Measurements from ENCODE around the gene WDR5. TPM values are rescaled to one million over a fixed set of nuclear protein-coding genes. Genes with fewer than 3 reads are reported as not detected.

The WDR5 gene
- total RNA-seq, 1 donor from 2014 or later = 16.1 TPM

DNA sequence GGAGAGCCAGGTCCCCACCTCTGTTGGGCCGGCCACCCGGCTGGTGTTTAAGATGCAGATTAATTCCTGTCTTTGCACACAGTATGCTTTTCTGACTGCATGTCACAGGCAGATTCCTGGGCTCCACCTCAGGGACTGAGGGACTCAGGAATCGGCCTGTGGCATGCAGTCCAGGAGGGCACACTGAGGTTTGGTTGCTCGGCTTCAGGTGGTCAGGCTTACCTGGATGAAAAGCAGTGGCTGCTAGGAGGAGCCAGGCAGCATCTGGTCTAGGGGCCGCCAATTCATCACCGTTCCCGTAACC, 1.1 kb downstream of the WDR5 start:
- TF ChIP-seq, protein P1, sequence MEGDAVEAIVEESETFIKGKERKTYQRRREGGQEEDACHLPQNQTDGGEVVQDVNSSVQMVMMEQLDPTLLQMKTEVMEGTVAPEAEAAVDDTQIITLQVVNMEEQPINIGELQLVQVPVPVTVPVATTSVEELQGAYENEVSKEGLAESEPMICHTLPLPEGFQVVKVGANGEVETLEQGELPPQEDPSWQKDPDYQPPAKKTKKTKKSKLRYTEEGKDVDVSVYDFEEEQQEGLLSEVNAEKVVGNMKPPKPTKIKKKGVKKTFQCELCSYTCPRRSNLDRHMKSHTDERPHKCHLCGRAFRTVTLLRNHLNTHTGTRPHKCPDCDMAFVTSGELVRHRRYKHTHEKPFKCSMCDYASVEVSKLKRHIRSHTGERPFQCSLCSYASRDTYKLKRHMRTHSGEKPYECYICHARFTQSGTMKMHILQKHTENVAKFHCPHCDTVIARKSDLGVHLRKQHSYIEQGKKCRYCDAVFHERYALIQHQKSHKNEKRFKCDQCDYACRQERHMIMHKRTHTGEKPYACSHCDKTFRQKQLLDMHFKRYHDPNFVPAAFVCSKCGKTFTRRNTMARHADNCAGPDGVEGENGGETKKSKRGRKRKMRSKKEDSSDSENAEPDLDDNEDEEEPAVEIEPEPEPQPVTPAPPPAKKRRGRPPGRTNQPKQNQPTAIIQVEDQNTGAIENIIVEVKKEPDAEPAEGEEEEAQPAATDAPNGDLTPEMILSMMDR (IDR thresholded peaks at IDR 0.05; ENCODE audit: insufficient read depth, low read length, severe bottlenecking) = no peak
- FAIRE-seq (no peak), DNase-seq (ENCODE audit: low read depth) (no peak)

GRCh38 chr9:134138292-134138691, 2.4 kb downstream of the WDR5 start:
- no peak overlapping the region for H3K4me3 ChIP-seq (ENCODE audit: low read depth, low read length)

More for the DNA sequence above, 1.1 kb downstream of the WDR5 start:
- Histone ChIP-seq H3K36me3 (ENCODE audit: control insufficient read depth, insufficient read depth, low read length) (peaks cover 9% of the 10 kb centered on the region), H3K27me3 (ENCODE audit: control insufficient read depth, insufficient read depth, low read length) (no peaks in the 10 kb centered on the region), H3K4me3 (ENCODE audit: low read depth, low read length) (peak overlapping the region; percentile 92)

GRCh38 chr9:134139081-134139480, 3.2 kb downstream of the WDR5 start:
- Histone ChIP-seq H3K36me3 (ENCODE audit: control insufficient read depth, insufficient read depth, low read length) (peaks cover 17% of the 10 kb centered on the region), H3K4me3 (ENCODE audit: low read depth, low read length) (no peak overlapping the region), H3K27me3 (ENCODE audit: control insufficient read depth, insufficient read depth, low read length) (no peaks in the 10 kb centered on the region)
- DNase-seq (ENCODE audit: low read depth) = no peak
- no peak for FAIRE-seq
- TF ChIP-seq, protein P1 (IDR thresholded peaks at IDR 0.05; ENCODE audit: insufficient read depth, low read length, severe bottlenecking) = no peak

More at GRCh38 chr9:134138292-134138691, 2.4 kb downstream of the WDR5 start:
- Histone ChIP-seq H3K36me3 (ENCODE audit: control insufficient read depth, insufficient read depth, low read length) (peaks cover 17% of the 10 kb centered on the region), H3K27me3 (ENCODE audit: control insufficient read depth, insufficient read depth, low read length) (no peaks in the 10 kb centered on the region)
- TF ChIP-seq, protein P1 (IDR thresholded peaks at IDR 0.05; ENCODE audit: insufficient read depth, low read length, severe bottlenecking) = no peak
- DNase-seq (ENCODE audit: low read depth) (no peak), FAIRE-seq (no peak)

- FAIRE-seq (no peak), DNase-seq (ENCODE audit: low read depth) (no peak)
- Histone ChIP-seq H3K4me3 (ENCODE audit: low read depth, low read length) (no peak overlapping the region), H3K36me3 (ENCODE audit: control insufficient read depth, insufficient read depth, low read length) (peaks cover 23% of the 10 kb centered on the region), H3K27me3 (ENCODE audit: control insufficient read depth, insufficient read depth, low read length) (no peaks in the 10 kb centered on the region)
- TF ChIP-seq, protein P1 (IDR thresholded peaks at IDR 0.05; ENCODE audit: insufficient read depth, low read length, severe bottlenecking) = no peak
These were observed 6.0 kb downstream of the WDR5 start for GRCh38 chr9:134141906-134142305.

DNA sequence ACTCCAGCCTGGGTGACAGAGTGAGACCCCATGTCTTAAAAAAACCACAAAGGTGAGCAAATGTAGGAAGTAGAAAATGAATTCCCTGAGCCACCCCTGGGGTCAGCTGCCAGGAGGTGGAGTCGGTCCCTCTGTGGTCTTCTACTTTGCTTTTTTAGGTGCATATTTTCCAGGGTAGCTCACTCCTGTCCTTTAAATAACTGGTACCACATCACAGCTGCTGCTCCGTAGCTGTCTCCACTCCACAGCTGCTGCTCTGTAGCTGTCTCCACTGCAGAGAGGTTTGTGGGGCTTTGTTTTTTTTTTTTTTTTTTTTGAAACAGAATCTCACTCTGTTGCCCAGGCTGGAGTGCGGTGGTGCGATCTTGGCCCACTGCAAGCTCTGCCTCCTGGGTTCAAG, 8.9 kb downstream of the WDR5 start:
- no peak for FAIRE-seq
- DNase-seq (ENCODE audit: low read depth) = no peak
- no peak overlapping the region for H3K4me3 ChIP-seq (ENCODE audit: low read depth, low read length)
- TF ChIP-seq, protein P1 (IDR thresholded peaks at IDR 0.05; ENCODE audit: insufficient read depth, low read length, severe bottlenecking) = no peak
- H3K27me3 ChIP-seq (ENCODE audit: control insufficient read depth, insufficient read depth, low read length) = no peaks in the 10 kb centered on the region
- H3K36me3 ChIP-seq (ENCODE audit: control insufficient read depth, insufficient read depth, low read length) = peaks cover 39% of the 10 kb centered on the region

GRCh38 chr9:134145262-134145661, 9.4 kb downstream of the WDR5 start:
- FAIRE-seq = no peak
- Histone ChIP-seq H3K4me3 (ENCODE audit: low read depth, low read length) (no peak overlapping the region), H3K36me3 (ENCODE audit: control insufficient read depth, insufficient read depth, low read length) (peaks cover 38% of the 10 kb centered on the region), H3K27me3 (ENCODE audit: control insufficient read depth, insufficient read depth, low read length) (no peaks in the 10 kb centered on the region)
- DNase-seq (ENCODE audit: low read depth) = no peak
- TF ChIP-seq, protein P1 (IDR thresholded peaks at IDR 0.05; ENCODE audit: insufficient read depth, low read length, severe bottlenecking) = no peak
